SK-N-SH (cell line): ENCODE data around the gene MAPK11. TPM values are rescaled to one million over a fixed set of nuclear protein-coding genes. Genes with fewer than 3 reads are reported as not detected.

ENCODE experiments used
- CTCF ChIA-PET: fragments of 300-600, 350-600 bp; formaldehyde crosslinking; extraction: SDS; loops from one replicate; lab custom pipeline; 2021; lab: Yijun Ruan, JAX
- POLR2A ChIA-PET: fragments of 350-600 bp; sonication (Branson Sonifier 250); formaldehyde crosslinking; extraction: SDS; loops from one replicate; lab custom pipeline; 2020; ENCODE audit warnings: antibody characterized with exemption, inconsistent platforms; lab: Yijun Ruan, JAX
- DNase-seq: peaks from one replicate; pipeline ENCODE4 v3.0.0; 2012
- H2AFZ ChIP-seq: fragments of 200-600 bp; sonication (generic); 2 replicates; pipeline ENCODE4 v1.8.1; 2016; ENCODE audit warnings: antibody characterized with exemption, mild to moderate bottlenecking, low read depth
- H3F3A ChIP-seq: fragments of 200-600 bp; sonication (generic); replicated peaks from 2 replicates; pipeline ENCODE3; 2016; ENCODE audit warnings: antibody characterized with exemption, mild to moderate bottlenecking; ENCODE audit not compliant: insufficient read depth
- H3K27ac ChIP-seq, 2 experiments: fragments of 200-500 bp in 1 of 2; fragments of 200-600 bp in 1 of 2; sonication (Bioruptor generic) in 1 of 2; sonication (generic), shearing (Covaris generic) in 1 of 2; 2 replicates each; pipeline versions ENCODE4 v1.5.1 to v1.6.1; 2014 to 2016; ENCODE audit warnings: low read depth in 2 of 2, inconsistent platforms in 1 of 2, low read length in 1 of 2, mild to moderate bottlenecking in 1 of 2, mixed read lengths in 1 of 2
- H3K27me3 ChIP-seq: fragments of 200-600 bp; sonication (generic), shearing (Covaris generic); 2 replicates; pipeline ENCODE4 v1.6.1; 2016; ENCODE audit warnings: mixed run types; ENCODE audit not compliant: insufficient read depth
- H3K36me3 ChIP-seq, 2 experiments: fragments of 200-500 bp in 1 of 2; fragments of 200-600 bp in 1 of 2; sonication (Bioruptor generic) in 1 of 2; sonication (generic) in 1 of 2; replicated peaks in 1 of 2; 2 replicates each; pipeline versions ENCODE3 to v1.5.1; 2014 to 2016; ENCODE audit warnings: low read length in 1 of 2, mild to moderate bottlenecking in 1 of 2; ENCODE audit not compliant: insufficient read depth in 2 of 2, control insufficient read depth in 1 of 2
- H3K4me1 ChIP-seq, 2 experiments: fragments of 200-500 bp in 1 of 2; fragments of 200-600 bp in 1 of 2; sonication (Bioruptor generic) in 1 of 2; sonication (generic), shearing (Covaris generic) in 1 of 2; 2 replicates each; pipeline versions ENCODE4 v1.5.1 to v1.6.1; 2014 to 2016; ENCODE audit warnings: low read depth in 1 of 2, low read length in 1 of 2, mixed run types in 1 of 2; ENCODE audit not compliant: insufficient read depth in 2 of 2, control insufficient read depth in 1 of 2
- H3K4me2 ChIP-seq: fragments of 200-600 bp; sonication (generic), shearing (Covaris generic); 2 replicates; pipeline ENCODE4 v1.6.1; 2017; ENCODE audit warnings: mixed run types
- H3K4me3 ChIP-seq, 2 experiments: fragments of 200-500 bp in 1 of 2; fragments of 200-600 bp in 1 of 2; sonication (Bioruptor generic) in 1 of 2; sonication (generic), shearing (Covaris generic) in 1 of 2; 2 replicates each; pipeline versions ENCODE4 v1.5.1 to v1.8.1; 2014 to 2016; ENCODE audit warnings: low read depth in 2 of 2, inconsistent platforms in 1 of 2, low read length in 1 of 2, mild to moderate bottlenecking in 1 of 2, mixed read lengths in 1 of 2, moderate library complexity in 1 of 2
- H3K79me2 ChIP-seq: fragments of 200-600 bp; sonication (generic); 2 replicates; pipeline ENCODE4 v1.8.1; 2017; ENCODE audit warnings: mild to moderate bottlenecking; ENCODE audit not compliant: insufficient read depth
- H3K9ac ChIP-seq: fragments of 200-600 bp; sonication (generic); 2 replicates; pipeline ENCODE4 v1.6.1; 2017; ENCODE audit warnings: mixed run types
- H3K9me2 ChIP-seq: fragments of 200-600 bp; sonication (generic); 2 replicates; pipeline ENCODE4 v1.6.1; 2017; ENCODE audit warnings: mixed run types
- H3K9me3 ChIP-seq: fragments of 200-600 bp; sonication (generic); 2 replicates; pipeline ENCODE4 v1.6.1; 2017; ENCODE audit warnings: mixed run types, mild to moderate bottlenecking, moderate library complexity
- H4K20me1 ChIP-seq: fragments of 200-600 bp; sonication (generic); 2 replicates; pipeline ENCODE4 v1.6.1; 2017; ENCODE audit warnings: mild to moderate bottlenecking, mixed run types; ENCODE audit not compliant: insufficient read depth
- ELF1 ChIP-seq: IDR thresholded peaks from 2 replicates; pipeline ENCODE4 v1.4.0; 2012
- FOXM1 ChIP-seq: IDR thresholded peaks from 2 replicates; pipeline ENCODE4 v1.4.0; 2012; ENCODE audit warnings: low read depth, mild to moderate bottlenecking
- TEAD4 ChIP-seq: IDR thresholded peaks from 2 replicates; pipeline ENCODE4 v1.4.0; 2012; ENCODE audit warnings: mild to moderate bottlenecking, borderline replicate concordance; ENCODE audit not compliant: insufficient read depth
- WGBS: methylation state at CpG from one replicate; pipeline ENCODE4 v1.1.6; 2017; ENCODE audit warnings: low lambda C conversion rate; 5-methylcytosine and 5-hydroxymethylcytosine counted together
- polyA plus RNA-seq, 3 experiments: library from polyadenylated mRNA; depleted of rRNA; stranded (reverse); fragments of >200 nt; gene quantifications; 2 replicates each; pipeline ENCODE4 v1.2.3, GENCODE V29; 2012
- TF ChIP-seq, protein P1 (sequence below): fragments of 200-600 bp; sonication (generic); IDR thresholded peaks from 2 replicates; pipeline ENCODE4 v1.6.1; 2017; ENCODE audit warnings: antibody characterized with exemption, mild to moderate bottlenecking, moderate library complexity
- TF ChIP-seq, protein P2 (sequence below): fragments of 150-350 bp; IDR thresholded peaks from 2 replicates; pipeline ENCODE4 v1.6.1; 2016; ENCODE audit warnings: mild to moderate bottlenecking, low read depth, low read length
- TF ChIP-seq, protein P3 (sequence below): IDR thresholded peaks from 2 replicates; pipeline ENCODE4 v1.4.0; 2012; ENCODE audit warnings: low read depth, borderline replicate concordance

The MAPK11 gene
- polyA plus RNA-seq, 1 of the 3 experiments (the other 2 are of a cell fraction): 36.0 TPM

DNA sequence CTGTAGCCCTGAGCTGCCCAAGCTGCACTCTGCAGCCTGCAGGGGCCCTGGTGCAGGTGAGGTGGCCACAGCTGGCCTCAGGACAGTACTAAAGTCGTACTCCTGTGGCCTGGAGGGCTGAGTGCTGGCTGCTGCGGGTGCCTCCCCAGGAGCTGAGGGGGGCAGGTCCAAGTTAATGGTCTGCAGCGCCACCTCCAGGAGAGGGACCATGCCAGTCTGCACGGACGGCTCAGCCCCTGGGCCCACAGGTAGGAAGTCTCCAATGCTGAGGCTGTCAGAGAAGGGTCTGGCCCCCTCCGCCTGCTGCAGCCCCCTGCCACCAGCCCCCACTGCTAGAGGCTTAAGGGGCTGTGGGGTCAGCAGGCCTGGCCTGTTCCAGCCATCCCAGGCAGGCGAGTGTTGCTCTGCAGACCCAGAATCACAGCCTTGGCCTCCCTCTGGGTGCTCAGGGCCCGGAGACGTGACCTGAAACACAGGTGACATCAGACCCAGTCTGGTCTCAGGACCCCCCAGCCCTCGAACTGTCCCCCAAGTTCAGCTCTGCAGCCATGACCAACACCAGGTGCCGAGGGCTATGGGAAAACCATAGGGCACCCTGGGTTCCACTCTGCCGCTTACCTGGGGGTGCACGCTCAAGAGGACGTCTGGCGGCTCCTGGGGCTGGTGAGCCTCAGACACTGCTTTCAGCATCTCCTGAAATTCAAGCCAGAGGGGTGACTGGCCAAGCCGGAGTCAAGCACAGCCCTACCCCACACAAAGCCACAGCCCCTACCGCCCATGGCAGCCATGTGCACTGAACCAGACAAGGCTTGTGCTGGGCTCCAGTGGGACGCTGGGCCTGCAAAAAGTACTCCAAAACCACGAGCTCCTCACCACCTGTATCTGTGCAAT lies 48.5 kb downstream of the MAPK11 start:
- Histone ChIP-seq H3K79me2 (no peaks in the 10 kb centered on the region), H3F3A (no peaks in the 10 kb centered on the region), H3K9me3 (no peaks in the 10 kb centered on the region), H3K4me3 (no peak overlapping the region), H3K36me3 (peaks cover 3 to 76% of the 10 kb centered on the region in 2 experiments), H3K9me2 (no peaks in the 10 kb centered on the region), H3K4me2 (no peak overlapping the region), H2AFZ (no peak overlapping the region), H4K20me1 (0 out of 2 replicates have a peak, but pooled peaks cover 4% of the 10 kb centered on the region), H3K9ac (no peak overlapping the region), H3K27me3 (no peaks in the 10 kb centered on the region), H3K27ac (no peak overlapping the region), H3K4me1 (peaks cover 0 to 6% of the 10 kb centered on the region in 2 experiments; a peak in 1 of 4 replicates)
- WGBS: 88% methylated on average over 8 of the region's 19 CpGs
- TF ChIP-seq FOXM1: no peak
- TF ChIP-seq, protein P1, sequence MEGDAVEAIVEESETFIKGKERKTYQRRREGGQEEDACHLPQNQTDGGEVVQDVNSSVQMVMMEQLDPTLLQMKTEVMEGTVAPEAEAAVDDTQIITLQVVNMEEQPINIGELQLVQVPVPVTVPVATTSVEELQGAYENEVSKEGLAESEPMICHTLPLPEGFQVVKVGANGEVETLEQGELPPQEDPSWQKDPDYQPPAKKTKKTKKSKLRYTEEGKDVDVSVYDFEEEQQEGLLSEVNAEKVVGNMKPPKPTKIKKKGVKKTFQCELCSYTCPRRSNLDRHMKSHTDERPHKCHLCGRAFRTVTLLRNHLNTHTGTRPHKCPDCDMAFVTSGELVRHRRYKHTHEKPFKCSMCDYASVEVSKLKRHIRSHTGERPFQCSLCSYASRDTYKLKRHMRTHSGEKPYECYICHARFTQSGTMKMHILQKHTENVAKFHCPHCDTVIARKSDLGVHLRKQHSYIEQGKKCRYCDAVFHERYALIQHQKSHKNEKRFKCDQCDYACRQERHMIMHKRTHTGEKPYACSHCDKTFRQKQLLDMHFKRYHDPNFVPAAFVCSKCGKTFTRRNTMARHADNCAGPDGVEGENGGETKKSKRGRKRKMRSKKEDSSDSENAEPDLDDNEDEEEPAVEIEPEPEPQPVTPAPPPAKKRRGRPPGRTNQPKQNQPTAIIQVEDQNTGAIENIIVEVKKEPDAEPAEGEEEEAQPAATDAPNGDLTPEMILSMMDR: peak; percentile 20
- ChIA-PET POLR2A (no interaction called here), CTCF (interaction anchor here (0.7 to 1.9 kb wide), 10 partner anchors 9 to 120 kb away, joined by 3 to 6 read pairs (median 4); no protein-coding TSS in a partner anchor)
- DNase-seq: no peak

DNA sequence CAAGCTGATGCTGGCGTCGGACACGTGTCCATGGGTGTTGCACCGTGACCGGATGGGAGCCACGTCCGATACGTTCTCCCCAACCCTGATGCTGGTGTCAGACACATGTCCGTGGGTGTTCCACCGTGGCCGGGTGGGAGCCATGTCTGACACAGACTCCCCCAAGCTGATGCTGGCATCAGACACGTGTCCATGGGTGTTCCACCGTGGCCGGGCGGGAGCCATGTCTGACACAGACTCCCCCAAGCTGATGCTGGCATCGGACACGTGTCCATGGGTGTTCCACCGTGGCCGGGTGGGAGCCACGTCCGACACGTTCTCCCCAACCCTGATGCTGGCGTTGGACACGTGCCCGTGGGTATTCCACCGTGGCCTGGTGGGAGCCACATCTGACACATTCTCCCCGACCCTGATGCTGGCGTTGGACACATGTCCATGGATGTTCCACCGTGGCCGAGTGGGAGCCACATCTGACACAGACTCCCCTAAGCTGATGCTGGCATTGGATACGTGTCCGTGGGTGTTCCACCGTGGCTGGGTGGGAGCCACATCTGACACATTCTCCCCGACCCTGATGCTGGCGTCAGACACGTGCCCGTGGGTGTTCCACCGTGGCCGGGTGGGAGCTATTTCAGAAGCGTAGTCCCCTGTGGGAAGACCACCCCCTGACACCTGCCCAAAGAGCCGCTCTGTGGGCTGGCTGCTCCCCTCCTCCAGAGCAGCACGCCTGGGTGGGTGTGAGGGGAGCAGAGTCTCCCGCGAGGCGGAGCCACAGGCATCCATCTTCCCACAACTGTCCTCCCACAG lies 49.4 kb downstream of the MAPK11 start:
- peaks cover 3 to 78% of the 10 kb centered on the region in 2 experiments for H3K36me3 ChIP-seq
- 95% methylated on average over 20 of the region's 45 CpGs for WGBS

More for the DNA sequence above, 49.4 kb downstream of the MAPK11 start:
- Histone ChIP-seq H3K9ac (no peak overlapping the region), H3K4me2 (no peak overlapping the region), H3K9me2 (no peaks in the 10 kb centered on the region), H3K27ac (no peak overlapping the region), H4K20me1 (peaks cover 10% of the 10 kb centered on the region; the same call in 1 of the 2 replicates), H3F3A (no peaks in the 10 kb centered on the region), H3K27me3 (no peaks in the 10 kb centered on the region), H3K79me2 (no peaks in the 10 kb centered on the region), H2AFZ (no peak overlapping the region), H3K4me1 (peaks cover 0 to 11% of the 10 kb centered on the region in 2 experiments; a peak in 1 of 4 replicates), H3K4me3 (no peak overlapping the region), H3K9me3 (no peaks in the 10 kb centered on the region)
- ChIA-PET POLR2A (no interaction called here), CTCF (interaction anchor here (0.5 to 1.9 kb wide), 9 partner anchors 8 to 73 kb away, joined by 3 to 6 read pairs (median 3); no protein-coding TSS in a partner anchor)
- TF ChIP-seq, protein P2, sequence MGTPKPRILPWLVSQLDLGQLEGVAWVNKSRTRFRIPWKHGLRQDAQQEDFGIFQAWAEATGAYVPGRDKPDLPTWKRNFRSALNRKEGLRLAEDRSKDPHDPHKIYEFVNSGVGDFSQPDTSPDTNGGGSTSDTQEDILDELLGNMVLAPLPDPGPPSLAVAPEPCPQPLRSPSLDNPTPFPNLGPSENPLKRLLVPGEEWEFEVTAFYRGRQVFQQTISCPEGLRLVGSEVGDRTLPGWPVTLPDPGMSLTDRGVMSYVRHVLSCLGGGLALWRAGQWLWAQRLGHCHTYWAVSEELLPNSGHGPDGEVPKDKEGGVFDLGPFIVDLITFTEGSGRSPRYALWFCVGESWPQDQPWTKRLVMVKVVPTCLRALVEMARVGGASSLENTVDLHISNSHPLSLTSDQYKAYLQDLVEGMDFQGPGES: no peak
- TF ChIP-seq ELF1: no peak
- TF ChIP-seq, protein P3, sequence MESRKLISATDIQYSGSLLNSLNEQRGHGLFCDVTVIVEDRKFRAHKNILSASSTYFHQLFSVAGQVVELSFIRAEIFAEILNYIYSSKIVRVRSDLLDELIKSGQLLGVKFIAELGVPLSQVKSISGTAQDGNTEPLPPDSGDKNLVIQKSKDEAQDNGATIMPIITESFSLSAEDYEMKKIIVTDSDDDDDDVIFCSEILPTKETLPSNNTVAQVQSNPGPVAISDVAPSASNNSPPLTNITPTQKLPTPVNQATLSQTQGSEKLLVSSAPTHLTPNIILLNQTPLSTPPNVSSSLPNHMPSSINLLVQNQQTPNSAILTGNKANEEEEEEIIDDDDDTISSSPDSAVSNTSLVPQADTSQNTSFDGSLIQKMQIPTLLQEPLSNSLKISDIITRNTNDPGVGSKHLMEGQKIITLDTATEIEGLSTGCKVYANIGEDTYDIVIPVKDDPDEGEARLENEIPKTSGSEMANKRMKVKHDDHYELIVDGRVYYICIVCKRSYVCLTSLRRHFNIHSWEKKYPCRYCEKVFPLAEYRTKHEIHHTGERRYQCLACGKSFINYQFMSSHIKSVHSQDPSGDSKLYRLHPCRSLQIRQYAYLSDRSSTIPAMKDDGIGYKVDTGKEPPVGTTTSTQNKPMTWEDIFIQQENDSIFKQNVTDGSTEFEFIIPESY: no peak
- no peak for TF ChIP-seq TEAD4
- no peak for DNase-seq
